Left ventricle myocardium inferior (tissue), 1 donor: Measurements from ENCODE around the gene IL10. TPM values are rescaled to one million over a fixed set of nuclear protein-coding genes. Genes with fewer than 3 reads are reported as not detected.

Experiments
- DNase-seq: peaks from one replicate; pipeline ENCODE4 v3.0.0-alpha.2; 2020
- H3K27ac ChIP-seq: fragments of 200-600 bp; replicated peaks from 2 replicates; pipeline ENCODE4 v1.8.0; 2021
- H3K27me3 ChIP-seq: fragments of 200-600 bp; 2 replicates; pipeline ENCODE4 v1.8.0; 2021; ENCODE audit warnings: low read depth
- H3K36me3 ChIP-seq: fragments of 200-600 bp; 2 replicates; pipeline ENCODE4 v1.8.0; 2021
- H3K4me1 ChIP-seq: fragments of 200-600 bp; 2 replicates; pipeline ENCODE4 v1.8.0; 2021
- H3K4me3 ChIP-seq: fragments of 200-600 bp; 2 replicates; pipeline ENCODE4 v1.8.0; 2021; ENCODE audit warnings: mild to moderate bottlenecking, moderate library complexity
- H3K9me3 ChIP-seq: fragments of 200-600 bp; replicated peaks from 2 replicates; pipeline ENCODE4 v1.8.0; 2021
- CTCF ChIP-seq: fragments of 200-600 bp; IDR thresholded peaks from 2 replicates; pipeline ENCODE4 v1.8.0; 2021; ENCODE audit warnings: antibody characterized with exemption, mild to moderate bottlenecking, borderline replicate concordance
- intact Hi-C: fragments of 100-400 bp; cut with micrococcal nuclease; formaldehyde crosslinking; loops from one replicate; pipeline ENCODE4 v1.11.0; 2022
- total RNA-seq: library from RNA; stranded (reverse); fragmentation: NEBNext Ultra II Directional; extraction: Animal tissue kit (Norgen Biotek cat#: 25700); gene quantifications from one replicate; pipeline ENCODE4 v1.2.1, GENCODE V29; 2021
- donor health status: DM: no; HTN: yes; CAD: no; lungs with severe emphysema.

The IL10 gene
- total RNA-seq, 1 donor from 2014 or later = 0.38 TPM

- intact Hi-C loops = no loop called here
- no peaks in the 10 kb centered on the region for H3K27me3 ChIP-seq
- no peaks in the 10 kb centered on the region for H3K36me3 ChIP-seq
- peaks cover 98% of the 10 kb centered on the region for H3K4me1 ChIP-seq
- no peak for TF ChIP-seq CTCF
- H3K27ac ChIP-seq = peak overlapping the region; percentile 71
- no peaks in the 10 kb centered on the region for H3K9me3 ChIP-seq
- no peak overlapping the region for H3K4me3 ChIP-seq
- no peak for DNase-seq
These were observed 54.7 kb downstream of the IL10 start for GRCh38 chr1:206717674-206717989.

Other genes with a start within 250 kb of the IL10 start
- gene EIF2D, start 160.0 kb downstream of the IL10 start, total RNA-seq = 29.2 TPM
- gene DYRK3, start 137.0 kb downstream of the IL10 start, total RNA-seq = 26.6 TPM
- gene MAPKAPK2, start 87.6 kb downstream of the IL10 start, total RNA-seq = 215 TPM
- gene IL19, start 1.7 kb downstream of the IL10 start, total RNA-seq = not detected
- not detected for gene IL20, start 93.1 kb upstream of the IL10 start, total RNA-seq
- not detected for gene IL24, start 124.9 kb upstream of the IL10 start, total RNA-seq
- 3.3 TPM for gene FCMR, start 149.4 kb upstream of the IL10 start, total RNA-seq
- gene PIGR, start 174.0 kb upstream of the IL10 start, total RNA-seq = 0.91 TPM
- not detected for gene FCAMR, start 198.0 kb upstream of the IL10 start, total RNA-seq